CD4-positive, alpha-beta T cell (primary cell): ENCODE measurements around the gene PLA2G2D. TPM values are rescaled to one million over a fixed set of nuclear protein-coding genes. Genes with fewer than 3 reads are reported as not detected.

ENCODE experiments used
- ATAC-seq: fragments of 200-7000 bp; cut with Tn5 transposase; one replicate; pipeline ENCODE4 v1.10.0; 2022; ENCODE audit warnings: mild to moderate bottlenecking; ENCODE audit not compliant: poor library complexity
- CTCF ChIA-PET: fragments of 350-600 bp; sonication (Branson Sonifier 250); formaldehyde crosslinking; loops from one replicate; lab custom pipeline; 2021; ENCODE audit warnings: antibody characterized with exemption, inconsistent platforms; lab: Charles Lee
- POLR2A ChIA-PET: fragments of 350-600 bp; sonication (Branson Sonifier 250); formaldehyde crosslinking; loops from one replicate; lab custom pipeline; 2021; ENCODE audit warnings: antibody characterized with exemption, inconsistent platforms; lab: Charles Lee
- DNase-seq, 14 experiments: peaks; one replicate each; pipeline ENCODE4 v3.0.0-alpha.2; 2013 to 2020; ENCODE audit warnings: mixed read lengths in 2 of 14
- H3K27ac ChIP-seq, 2 donors: one replicate each; pipeline versions ENCODE4 v1.5.1 to v1.7.0; 2013; ENCODE audit warnings: low read length in 2 of 2, low read depth in 1 of 2, mild to moderate bottlenecking in 1 of 2
- H3K27me3 ChIP-seq, 2 experiments: 1 replicate in 1 of 2; 2 replicates in 1 of 2; pipeline versions ENCODE4 v1.6.1 to v1.7.0; 2013; ENCODE audit warnings: low read length in 2 of 2, control low read depth in 1 of 2, mild to moderate bottlenecking in 1 of 2, moderate library complexity in 1 of 2; ENCODE audit not compliant: insufficient read depth in 2 of 2, control insufficient read depth in 1 of 2
- H3K36me3 ChIP-seq: one replicate; pipeline ENCODE4 v1.6.1; 2013; ENCODE audit warnings: low read length, control low read depth; ENCODE audit not compliant: insufficient read depth
- H3K4me1 ChIP-seq: one replicate; pipeline ENCODE4 v1.6.1; 2013; ENCODE audit warnings: low read length, control low read depth; ENCODE audit not compliant: insufficient read depth
- H3K4me3 ChIP-seq: one replicate; pipeline ENCODE4 v1.5.1; 2013; ENCODE audit warnings: mild to moderate bottlenecking, low read length, moderate library complexity
- H3K9me3 ChIP-seq, 2 experiments: 1 replicate in 1 of 2; 2 replicates in 1 of 2; pipeline versions ENCODE4 v1.6.1 to v1.7.0; 2013; ENCODE audit warnings: low read length in 2 of 2, mild to moderate bottlenecking in 2 of 2, control low read depth in 1 of 2, moderate library complexity in 1 of 2; ENCODE audit not compliant: control insufficient read depth in 1 of 2, insufficient read depth in 1 of 2
- H3K27ac Mint-ChIP-seq: one replicate; pipeline ENCODE4 v1.8.0; 2020; ENCODE audit warnings: mixed read lengths
- H3K27me3 Mint-ChIP-seq: one replicate; pipeline ENCODE4 v1.8.0; 2021; ENCODE audit warnings: mixed read lengths
- H3K36me3 Mint-ChIP-seq: one replicate; pipeline ENCODE4 v1.8.0; 2021; ENCODE audit warnings: low read depth, mixed read lengths
- H3K4me1 Mint-ChIP-seq: one replicate; pipeline ENCODE4 v1.8.0; 2021; ENCODE audit warnings: low read depth, mixed read lengths
- H3K4me3 Mint-ChIP-seq: one replicate; pipeline ENCODE4 v1.8.0; 2020; ENCODE audit warnings: mild to moderate bottlenecking, mixed read lengths
- H3K9me3 Mint-ChIP-seq: one replicate; pipeline ENCODE4 v1.8.0; 2020; ENCODE audit warnings: mixed read lengths
- CTCF ChIP-seq: fragments of 200-600 bp; IDR thresholded peaks from one replicate; pipeline ENCODE4 v1.8.0; 2022; ENCODE audit warnings: antibody characterized with exemption, mild to moderate bottlenecking
- intact Hi-C, 2 experiments: fragments of 100-400 bp; cut with DNase I in 1 of 2; cut with micrococcal nuclease in 1 of 2; formaldehyde crosslinking; loops; one replicate each; pipeline versions ENCODE4 v1.15.1 to v1.9.0; 2023 to 2025; cut with DNase I, micrococcal nuclease
- total RNA-seq, 174 experiments: library from RNA in 2 of 174; stranded (reverse) in 2 of 174; gene quantifications; one replicate each; pipeline ENCODE4 v1.2.3 and lab custom pipeline; 2021 to 2026

The PLA2G2D gene
- total RNA-seq, 2 experiments from 2014 or later, result not detected

GRCh38 chr1:20112279-20113000 lies 6.9 kb downstream of the PLA2G2D start:
- Histone ChIP-seq H3K4me1 (no peaks in the 10 kb centered on the region), H3K36me3 (no peaks in the 10 kb centered on the region), H3K27me3 (peaks cover 0 to 5% of the 10 kb centered on the region in 2 experiments), H3K9me3 (no peaks in the 10 kb centered on the region), H3K27ac (no peak overlapping the region), H3K4me3 (no peak overlapping the region)
- Mint-ChIP-seq H3K36me3 (no peaks in the 10 kb centered on the region), H3K27ac (no peak overlapping the region), H3K4me3 (no peak overlapping the region), H3K4me1 (no peaks in the 10 kb centered on the region), H3K9me3 (no peaks in the 10 kb centered on the region), H3K27me3 (peaks cover 18% of the 10 kb centered on the region)
- CTCF ChIA-PET, result no interaction called here
- no peak for TF ChIP-seq CTCF
- intact Hi-C loops, result no loop called here
- POLR2A ChIA-PET, result no interaction called here
- ATAC-seq (no peak), DNase-seq (no peak)

- DNase-seq, result no peak
- Histone ChIP-seq H3K9me3 (no peaks in the 10 kb centered on the region), H3K27ac (no peak overlapping the region), H3K36me3 (no peaks in the 10 kb centered on the region), H3K27me3 (peaks cover 0 to 5% of the 10 kb centered on the region in 2 experiments), H3K4me3 (no peak overlapping the region), H3K4me1 (no peaks in the 10 kb centered on the region)
- POLR2A ChIA-PET, result no interaction called here
- no peak overlapping the region for H3K27ac Mint-ChIP-seq
- CTCF ChIA-PET, result no interaction called here
- H3K27me3 Mint-ChIP-seq, result peaks cover 14% of the 10 kb centered on the region
- TF ChIP-seq CTCF, result no peak
- ATAC-seq, result no peak
- H3K4me1 Mint-ChIP-seq, result no peaks in the 10 kb centered on the region
- no peaks in the 10 kb centered on the region for H3K36me3 Mint-ChIP-seq
- intact Hi-C loops, result no loop called here
- no peak overlapping the region for H3K4me3 Mint-ChIP-seq
- H3K9me3 Mint-ChIP-seq, result no peaks in the 10 kb centered on the region
Observed at GRCh38 chr1:20111452-20111851, 7.9 kb downstream of the PLA2G2D start.

- Mint-ChIP-seq H3K27me3 (peaks cover 12% of the 10 kb centered on the region), H3K4me3 (no peak overlapping the region), H3K9me3 (no peaks in the 10 kb centered on the region), H3K27ac (no peak overlapping the region), H3K4me1 (no peaks in the 10 kb centered on the region), H3K36me3 (no peaks in the 10 kb centered on the region)
- no peak for ATAC-seq
- no peak for TF ChIP-seq CTCF
- Histone ChIP-seq H3K4me3 (no peak overlapping the region), H3K27me3 (peaks cover 0 to 3% of the 10 kb centered on the region in 2 experiments), H3K9me3 (no peaks in the 10 kb centered on the region), H3K27ac (no peak overlapping the region), H3K4me1 (no peaks in the 10 kb centered on the region), H3K36me3 (no peaks in the 10 kb centered on the region)
- DNase-seq, result no peak
- POLR2A ChIA-PET, result no interaction called here
- intact Hi-C loops, result no loop called here
- CTCF ChIA-PET, result no interaction called here
Observed at GRCh38 chr1:20110679-20111078, 8.7 kb downstream of the PLA2G2D start.
